H9 (cell line): Measurements from ENCODE around the gene GOT2. TPM values are rescaled to one million over a fixed set of nuclear protein-coding genes. Genes with fewer than 3 reads are reported as not detected.

Experiments
- DNase-seq: peaks from one replicate; pipeline ENCODE4 v3.0.0-alpha.2; 2017
- H2AFZ ChIP-seq: one replicate; pipeline ENCODE4 v1.6.1; 2013; ENCODE audit warnings: mild to moderate bottlenecking, low read length, control low read depth, moderate library complexity
- H2AK5ac ChIP-seq: 2 replicates; pipeline ENCODE4 v1.6.1; 2013; ENCODE audit warnings: low read length, control low read depth, mixed read lengths; ENCODE audit not compliant: insufficient read length
- H2BK120ac ChIP-seq: one replicate; pipeline ENCODE4 v1.6.1; 2013; ENCODE audit warnings: low read depth, mild to moderate bottlenecking, low read length, control low read depth, inconsistent platforms; ENCODE audit not compliant: poor library complexity, severe bottlenecking
- H2BK12ac ChIP-seq: 2 replicates; pipeline ENCODE4 v1.6.1; 2013; ENCODE audit warnings: low read length, control low read depth, mixed read lengths, low read depth; ENCODE audit not compliant: insufficient read length
- H2BK15ac ChIP-seq: 2 replicates; pipeline ENCODE4 v1.6.1; 2013; ENCODE audit warnings: low read depth, low read length, control low read depth
- H2BK20ac ChIP-seq: one replicate; pipeline ENCODE4 v1.6.1; 2013; ENCODE audit warnings: low read depth, mild to moderate bottlenecking, low read length, control low read depth, inconsistent platforms; ENCODE audit not compliant: poor library complexity, severe bottlenecking
- H2BK5ac ChIP-seq: 2 replicates; pipeline ENCODE4 v1.6.1; 2013; ENCODE audit warnings: low read length, control low read depth, mixed read lengths; ENCODE audit not compliant: insufficient read length
- H3K14ac ChIP-seq: 2 replicates; pipeline ENCODE4 v1.6.1; 2013; ENCODE audit warnings: low read length, control low read depth; ENCODE audit not compliant: insufficient read depth
- H3K18ac ChIP-seq: 2 replicates; pipeline ENCODE4 v1.6.1; 2013; ENCODE audit warnings: low read depth, mild to moderate bottlenecking, mixed read lengths, low read length, control low read depth; ENCODE audit not compliant: insufficient read length
- H3K23ac ChIP-seq: 2 replicates; pipeline ENCODE4 v1.6.1; 2013; ENCODE audit warnings: low read length, control low read depth, mixed read lengths, low read depth; ENCODE audit not compliant: insufficient read length
- H3K23me2 ChIP-seq: 2 replicates; pipeline ENCODE4 v1.6.1; 2013; ENCODE audit warnings: low read depth, mild to moderate bottlenecking, mixed read lengths, low read length, control low read depth; ENCODE audit not compliant: insufficient read length, poor library complexity, severe bottlenecking
- H3K27ac ChIP-seq: 2 replicates; pipeline ENCODE4 v1.5.1; 2013; ENCODE audit warnings: low read length, control low read depth, mixed read lengths, low read depth; ENCODE audit not compliant: insufficient read length
- H3K27me3 ChIP-seq: 2 replicates; pipeline ENCODE4 v1.6.1; 2013; ENCODE audit warnings: low read length, control low read depth, inconsistent platforms; ENCODE audit not compliant: insufficient read depth
- H3K4ac ChIP-seq: 2 replicates; pipeline ENCODE4 v1.6.1; 2013; ENCODE audit warnings: low read depth, mild to moderate bottlenecking, control low read depth, inconsistent platforms, low read length, moderate library complexity
- H3K4me1 ChIP-seq: 2 replicates; pipeline ENCODE4 v1.6.1; 2013; ENCODE audit warnings: low read length, control low read depth, inconsistent platforms; ENCODE audit not compliant: insufficient read depth
- H3K4me2 ChIP-seq: 2 replicates; pipeline ENCODE4 v1.6.1; 2013; ENCODE audit warnings: low read length, control low read depth, mixed read lengths; ENCODE audit not compliant: insufficient read length, insufficient read depth
- H3K56ac ChIP-seq: 2 replicates; pipeline ENCODE4 v1.6.1; 2013; ENCODE audit warnings: low read depth, mild to moderate bottlenecking, mixed read lengths, low read length, control low read depth; ENCODE audit not compliant: insufficient read length
- H3K79me1 ChIP-seq: 2 replicates; pipeline ENCODE4 v1.6.1; 2013; ENCODE audit warnings: low read depth, mild to moderate bottlenecking, moderate library complexity, low read length, control low read depth, inconsistent platforms; ENCODE audit not compliant: insufficient read depth, poor library complexity, severe bottlenecking
- H3K79me2 ChIP-seq: 2 replicates; pipeline ENCODE4 v1.6.1; 2013; ENCODE audit warnings: low read length, control low read depth, inconsistent platforms; ENCODE audit not compliant: insufficient read depth
- H3K9ac ChIP-seq: 2 replicates; pipeline ENCODE4 v1.6.1; 2013; ENCODE audit warnings: low read length, control low read depth, mixed read lengths; ENCODE audit not compliant: insufficient read length; ENCODE audit errors: extremely low read depth
- H3K9me3 ChIP-seq: one replicate; pipeline ENCODE4 v1.6.1; 2013; ENCODE audit warnings: low read depth, low read length, inconsistent platforms; ENCODE audit not compliant: control insufficient read depth
- H3T11ph ChIP-seq: one replicate; pipeline ENCODE4 v1.6.1; 2013; ENCODE audit warnings: mild to moderate bottlenecking, low read length, control low read depth, inconsistent platforms
- H4K20me1 ChIP-seq: one replicate; pipeline ENCODE4 v1.6.1; 2013; ENCODE audit not compliant: control insufficient read depth, insufficient read length, insufficient read depth
- H4K5ac ChIP-seq: 2 replicates; pipeline ENCODE4 v1.6.1; 2013; ENCODE audit warnings: low read depth, mild to moderate bottlenecking, mixed read lengths, low read length, control low read depth; ENCODE audit not compliant: insufficient read length
- H4K8ac ChIP-seq: replicated peaks from 2 replicates; pipeline ENCODE4 v1.6.1; 2013; ENCODE audit warnings: low read length, control low read depth, mixed read lengths, low read depth; ENCODE audit not compliant: insufficient read length
- H4K91ac ChIP-seq: 2 replicates; pipeline ENCODE4 v1.6.1; 2013; ENCODE audit warnings: low read depth, mild to moderate bottlenecking, moderate library complexity, mixed read lengths, low read length, control low read depth; ENCODE audit not compliant: insufficient read length
- H3K27ac Mint-ChIP-seq, 3 experiments: 2 replicates in 2 of 3; 3 replicates in 1 of 3; pipeline ENCODE4 v1.8.0; 2020 to 2021; ENCODE audit warnings: mixed read lengths in 3 of 3, mild to moderate bottlenecking in 1 of 3, moderate library complexity in 1 of 3
- H3K27me3 Mint-ChIP-seq: 2 replicates; pipeline ENCODE4 v1.8.0; 2021; ENCODE audit warnings: low read depth, mild to moderate bottlenecking, moderate library complexity, mixed read lengths
- H3K36me3 Mint-ChIP-seq, 3 experiments: 2 replicates in 2 of 3; 3 replicates in 1 of 3; pipeline ENCODE4 v1.8.0; 2020 to 2021; ENCODE audit warnings: low read depth in 3 of 3, mixed read lengths in 3 of 3; ENCODE audit not compliant: insufficient read depth in 1 of 3
- H3K4me1 Mint-ChIP-seq, 2 experiments: 2 replicates each; pipeline ENCODE4 v1.8.0; 2020; ENCODE audit warnings: mixed read lengths in 2 of 2
- H3K4me3 Mint-ChIP-seq, 2 experiments: 2 replicates in 1 of 2; 3 replicates in 1 of 2; pipeline ENCODE4 v1.8.0; 2020 to 2021; ENCODE audit warnings: mild to moderate bottlenecking in 2 of 2, mixed read lengths in 2 of 2, moderate library complexity in 1 of 2
- H3K9me3 Mint-ChIP-seq, 2 experiments: 2 replicates in 1 of 2; 3 replicates in 1 of 2; pipeline ENCODE4 v1.8.0; 2020; ENCODE audit warnings: mild to moderate bottlenecking in 2 of 2, mixed read lengths in 2 of 2, moderate library complexity in 1 of 2
- WGBS: extraction: QIAGEN DNeasy Blood & Tissue Kit; methylation state at CpG from one replicate; pipeline ENCODE4 v1.1.7; 2013; ENCODE audit warnings: missing lambda C conversion rate, low lambda C conversion rate, mixed read lengths; ENCODE audit not compliant: insufficient read length; ENCODE audit errors: extremely low coverage; 5-methylcytosine and 5-hydroxymethylcytosine counted together
- total RNA-seq: library from RNA; stranded (reverse); gene quantifications from 2 replicates; pipeline ENCODE4 v1.2.1, GENCODE V29; 2021
- TF ChIP-seq, protein P1 (sequence below): fragments of 200-600 bp; sonication (generic); conservative IDR thresholded peaks from 3 replicates; pipeline ENCODE4 v1.8.0; 2021; ENCODE audit warnings: antibody characterized with exemption, mild to moderate bottlenecking

Gene GOT2
- total RNA-seq, 1 experiment from 2014 or later = 148 TPM

DNA sequence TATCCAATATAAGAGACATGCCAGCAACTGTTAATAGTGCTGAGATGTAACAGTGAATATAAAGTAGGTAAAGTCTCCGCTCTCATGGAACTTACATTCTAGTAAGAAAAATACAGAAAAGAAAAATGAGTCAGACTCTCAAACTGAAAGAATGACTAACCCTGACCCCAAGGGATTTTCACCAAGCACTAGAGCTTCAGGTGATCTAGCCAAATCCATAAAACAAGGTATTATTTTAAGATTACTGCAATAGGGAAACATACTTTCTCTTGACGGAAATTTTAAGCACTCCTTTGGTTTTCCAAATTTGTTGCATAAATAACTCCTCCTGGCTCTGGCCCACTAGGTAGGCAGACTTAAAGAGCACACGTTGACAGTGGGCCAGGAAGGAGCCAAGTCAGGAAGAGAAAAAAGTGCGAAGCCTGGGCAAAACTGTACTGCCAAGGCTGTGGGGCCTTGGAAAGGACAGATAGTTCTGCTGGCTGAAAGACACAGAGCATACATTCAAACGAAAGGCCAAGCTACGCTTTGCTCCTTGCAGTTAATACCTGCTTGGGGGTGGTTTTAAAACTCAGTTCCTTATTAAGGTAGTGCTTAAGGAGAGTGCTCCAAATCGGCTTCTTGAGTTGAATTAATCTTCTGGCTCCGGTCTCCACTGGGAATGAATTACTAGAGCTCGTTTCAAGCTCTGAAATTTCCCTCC, 1.4 kb downstream of the GOT2 start:
- H3K27me3 Mint-ChIP-seq = no peaks in the 10 kb centered on the region; the same call in 1 of the 2 replicates
- Histone ChIP-seq H3K4ac (no peak overlapping the region), H2AK5ac (no peak overlapping the region), H2BK15ac (no peak overlapping the region), H3K4me1 (peaks cover 3% of the 10 kb centered on the region; the same call in 1 of the 2 replicates), H3K79me1 (peaks cover 5% of the 10 kb centered on the region), H3T11ph (no peak overlapping the region), H3K27me3 (no peaks in the 10 kb centered on the region), H2BK20ac (no peak overlapping the region), H4K5ac (no peak overlapping the region), H2BK12ac (no peak overlapping the region), H3K14ac (no peak overlapping the region), H2BK5ac (no peak overlapping the region), H4K91ac (no peak overlapping the region), H3K9me3 (no peaks in the 10 kb centered on the region), H3K79me2 (peaks cover 30% of the 10 kb centered on the region; the same call in 1 of the 2 replicates), H3K9ac (peak overlapping the region; percentile 68), H2BK120ac (no peak overlapping the region), H2AFZ (no peak overlapping the region), H3K27ac (no peak overlapping the region), H3K4me2 (peak overlapping the region; percentile 83), H4K20me1 (no peaks in the 10 kb centered on the region), H3K18ac (no peak overlapping the region), H3K56ac (no peak overlapping the region), H4K8ac (no peak overlapping the region), H3K23me2 (peaks cover 7% of the 10 kb centered on the region), H3K23ac (no peak overlapping the region)
- no CpG with 5 or more reads among the region's 9 CpGs for WGBS
- TF ChIP-seq, protein P1, sequence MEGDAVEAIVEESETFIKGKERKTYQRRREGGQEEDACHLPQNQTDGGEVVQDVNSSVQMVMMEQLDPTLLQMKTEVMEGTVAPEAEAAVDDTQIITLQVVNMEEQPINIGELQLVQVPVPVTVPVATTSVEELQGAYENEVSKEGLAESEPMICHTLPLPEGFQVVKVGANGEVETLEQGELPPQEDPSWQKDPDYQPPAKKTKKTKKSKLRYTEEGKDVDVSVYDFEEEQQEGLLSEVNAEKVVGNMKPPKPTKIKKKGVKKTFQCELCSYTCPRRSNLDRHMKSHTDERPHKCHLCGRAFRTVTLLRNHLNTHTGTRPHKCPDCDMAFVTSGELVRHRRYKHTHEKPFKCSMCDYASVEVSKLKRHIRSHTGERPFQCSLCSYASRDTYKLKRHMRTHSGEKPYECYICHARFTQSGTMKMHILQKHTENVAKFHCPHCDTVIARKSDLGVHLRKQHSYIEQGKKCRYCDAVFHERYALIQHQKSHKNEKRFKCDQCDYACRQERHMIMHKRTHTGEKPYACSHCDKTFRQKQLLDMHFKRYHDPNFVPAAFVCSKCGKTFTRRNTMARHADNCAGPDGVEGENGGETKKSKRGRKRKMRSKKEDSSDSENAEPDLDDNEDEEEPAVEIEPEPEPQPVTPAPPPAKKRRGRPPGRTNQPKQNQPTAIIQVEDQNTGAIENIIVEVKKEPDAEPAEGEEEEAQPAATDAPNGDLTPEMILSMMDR = no peak
- peak overlapping the region; percentile 4 to 74 (median 52); a peak in 3 of 7 replicates for H3K27ac Mint-ChIP-seq
- peaks cover 20 to 27% of the 10 kb centered on the region in 2 experiments for H3K4me1 Mint-ChIP-seq
- no peak for DNase-seq
- peaks cover 5 to 14% (median 8%) of the 10 kb centered on the region in 3 experiments; a peak in 5 of 7 replicates for H3K36me3 Mint-ChIP-seq
- no peaks in the 10 kb centered on the region for H3K9me3 Mint-ChIP-seq
- peak overlapping the region; percentile 91 to 100 for H3K4me3 Mint-ChIP-seq
